GM12878 (cell line): ENCODE measurements around the gene RAD51B. TPM values are rescaled to one million over a fixed set of nuclear protein-coding genes. Genes with fewer than 3 reads are reported as not detected.

Source experiments
- ATAC-seq: fragments of 200-7000 bp; cut with Tn5 transposase; 3 replicates; pipeline ENCODE4 v1.9.1; 2020; ENCODE audit warnings: mild to moderate bottlenecking, moderate library complexity
- BruUV-seq: library from RNA; stranded (reverse); fragments of 400-500 nt; replicated peaks from 2 replicates; lab custom pipeline; 2021; lab: Mats Ljungman, UMichigan
- CTCF ChIA-PET: fragments of 300-600 bp; sonication (Branson Sonifier 250); formaldehyde crosslinking; extraction: SDS; loops from one replicate; lab custom pipeline; 2021; ENCODE audit warnings: inconsistent platforms; lab: Yijun Ruan, JAX
- POLR2A ChIA-PET: fragments of 350-600 bp; formaldehyde crosslinking; extraction: SDS; loops from one replicate; lab custom pipeline; 2021; ENCODE audit warnings: inconsistent platforms; lab: Charles Lee
- RAD21 ChIA-PET: fragments of 300-600 bp; sonication (Branson Sonifier 250); formaldehyde crosslinking; loops from one replicate; lab custom pipeline; 2023; ENCODE audit warnings: antibody characterized with exemption; ENCODE audit not compliant: unreplicated experiment; lab: Charles Lee
- SMC1A ChIA-PET: fragments of 300-600 bp; sonication (Branson Sonifier 250); formaldehyde crosslinking; loops from one replicate; lab custom pipeline; 2023; ENCODE audit not compliant: unreplicated experiment, uncharacterized antibody; lab: Charles Lee
- DNase-seq: peaks from one replicate; pipeline ENCODE4 v3.0.0-alpha.2; 2011; ENCODE audit warnings: low read depth, low spot score
- FAIRE-seq: peaks from 3 replicates; lab custom pipeline; 2011; peaks lifted over from hg19 to GRCh38; lab: Jason Lieb, UNC
- H2AFZ ChIP-seq: 2 replicates; pipeline ENCODE4 v1.6.0; 2011; ENCODE audit warnings: low read depth, low read length, control low read depth; ENCODE audit not compliant: control insufficient read depth
- H3K27ac ChIP-seq: 2 replicates; pipeline ENCODE4 v1.5.1; 2011; ENCODE audit warnings: control low read depth; ENCODE audit not compliant: control insufficient read depth, insufficient read depth
- H3K27me3 ChIP-seq, 2 experiments: replicated peaks in 1 of 2; 2 replicates each; pipeline versions ENCODE4 v1.6.0 to v1.6.1; 2011; ENCODE audit warnings: low read length in 1 of 2; ENCODE audit not compliant: control insufficient read depth in 2 of 2, insufficient read depth in 2 of 2
- H3K36me3 ChIP-seq, 2 experiments: 2 replicates each; pipeline ENCODE4 v1.5.1; 2011; ENCODE audit warnings: low read length in 1 of 2; ENCODE audit not compliant: control insufficient read depth in 2 of 2, insufficient read depth in 2 of 2
- H3K4me1 ChIP-seq: 2 replicates; pipeline ENCODE4 v1.6.1; 2011; ENCODE audit warnings: mild to moderate bottlenecking, low read length, moderate library complexity, mixed read lengths; ENCODE audit not compliant: control insufficient read depth, insufficient read depth
- H3K4me2 ChIP-seq: 2 replicates; pipeline ENCODE4 v1.6.0; 2011; ENCODE audit warnings: control low read depth; ENCODE audit not compliant: control insufficient read depth, insufficient read depth
- H3K4me3 ChIP-seq: fragments of 200-600 bp; sonication (generic); 2 replicates; pipeline ENCODE4 v1.5.1; 2016
- H3K79me2 ChIP-seq: 2 replicates; pipeline ENCODE4 v1.6.0; 2011; ENCODE audit warnings: low read length; ENCODE audit not compliant: control insufficient read depth, insufficient read depth
- H3K9ac ChIP-seq: 2 replicates; pipeline ENCODE4 v1.8.0; 2011; ENCODE audit warnings: low read length, control low read depth, mixed read lengths; ENCODE audit not compliant: control insufficient read depth, insufficient read depth
- H3K9me3 ChIP-seq: replicated peaks from 3 replicates; pipeline ENCODE4 v1.5.1; 2011; ENCODE audit warnings: mild to moderate bottlenecking, low read length; ENCODE audit not compliant: control insufficient read depth, insufficient read depth
- H4K20me1 ChIP-seq: 2 replicates; pipeline ENCODE4 v1.6.0; 2011; ENCODE audit not compliant: control insufficient read depth, insufficient read depth
- ATF7 ChIP-seq: fragments of 450-650 bp; IDR thresholded peaks from 2 replicates; pipeline ENCODE4 v1.6.1; 2016; ENCODE audit warnings: low read depth, mild to moderate bottlenecking
- BACH1 ChIP-seq: fragments of 450-650 bp; IDR thresholded peaks from 2 replicates; pipeline ENCODE4 v1.6.1; 2017; ENCODE audit warnings: mild to moderate bottlenecking, borderline replicate concordance
- BRCA1 ChIP-seq: IDR thresholded peaks from 2 replicates; pipeline ENCODE4 v1.6.1; 2011; ENCODE audit warnings: low read depth, low read length, improper control_type of control experiment
- CHD2 ChIP-seq: IDR thresholded peaks from 2 replicates; pipeline ENCODE4 v1.6.1; 2011; ENCODE audit warnings: low read depth, low read length, improper control_type of control experiment, borderline replicate concordance
- IRF4 ChIP-seq: IDR thresholded peaks from 2 replicates; pipeline ENCODE4 v1.6.1; 2011; ENCODE audit warnings: low read depth, low read length
- JUNB ChIP-seq: IDR thresholded peaks from 2 replicates; pipeline ENCODE4 v1.6.1; 2016; ENCODE audit warnings: antibody characterized with exemption, mild to moderate bottlenecking
- LARP7 ChIP-seq: fragments of 450-650 bp; IDR thresholded peaks from 2 replicates; pipeline ENCODE4 v1.6.1; 2017; ENCODE audit warnings: mild to moderate bottlenecking
- NFIC ChIP-seq: IDR thresholded peaks from 2 replicates; pipeline ENCODE4 v1.6.1; 2012; ENCODE audit warnings: low read depth, mild to moderate bottlenecking, inconsistent platforms, low read length, moderate library complexity
- NR2F1 ChIP-seq: fragments of 450-650 bp; conservative IDR thresholded peaks from 2 replicates; pipeline ENCODE4 v1.6.1; 2017; ENCODE audit warnings: mild to moderate bottlenecking
- SP1 ChIP-seq: IDR thresholded peaks from one replicate; pipeline ENCODE4 v1.6.1; 2011; ENCODE audit warnings: low read depth, low read length
- SREBF1 ChIP-seq: IDR thresholded peaks from 2 replicates; pipeline ENCODE4 v1.6.1; 2012; ENCODE audit warnings: mild to moderate bottlenecking, low read length
- SRF ChIP-seq, 2 experiments: IDR thresholded peaks; 2 replicates each; pipeline ENCODE4 v1.6.1; 2011; ENCODE audit warnings: low read depth in 2 of 2, low read length in 2 of 2, mild to moderate bottlenecking in 1 of 2, moderate library complexity in 1 of 2
- ZNF24 ChIP-seq: fragments of 450-650 bp; IDR thresholded peaks from 2 replicates; pipeline ENCODE4 v1.6.1; 2017; ENCODE audit warnings: antibody characterized with exemption, mild to moderate bottlenecking
- WGBS: methylation state at CpG from one replicate; pipeline ENCODE4 v1.1.6; 2016; ENCODE audit warnings: low lambda C conversion rate; ENCODE audit not compliant: insufficient replicate concordance, insufficient coverage; ENCODE audit errors: missing lambda C conversion rate; 5-methylcytosine and 5-hydroxymethylcytosine counted together
- in situ Hi-C: fragments of 300-500 bp; cut with MboI; formaldehyde crosslinking; loops from 9 replicates; pipeline ENCODE4 v1.14.3; 2018; ENCODE audit warnings: mixed read lengths
- intact Hi-C: fragments of 100-400 bp; cut with micrococcal nuclease; formaldehyde crosslinking; loops from one replicate; pipeline ENCODE4 v1.14.2; 2022; ENCODE audit not compliant: unreplicated experiment
- polyA plus RNA-seq, 11 experiments: library from polyadenylated mRNA; depleted of rRNA in 4 of 11; unstranded in 6 of 11; stranded (reverse) in 5 of 11; fragments of >200 nt; fragmentation: Nextera tagmentation in 4 of 11; fragmentation: Illumina TruSeq in 1 of 11; extraction: Ambion mirVana in 4 of 11; extraction: Trizol in 1 of 11; gene quantifications; 1 replicate in 1 of 11; 2 replicates in 10 of 11; pipeline versions ENCODE4 v1.2.1 to v1.2.3, GENCODE V29; 2011 to 2016; ENCODE audit warnings: inconsistent platforms in 2 of 11, missing spikeins in 2 of 11, low read depth in 1 of 11
- total RNA-seq, 4 experiments: library from RNA; depleted of rRNA in 3 of 4; stranded (reverse); fragments of >200 nt in 3 of 4; fragmentation: Illumina TruSeq in 1 of 4; extraction: Trizol in 1 of 4; gene quantifications; 2 replicates each; pipeline versions ENCODE4 v1.2.1 to v1.2.3, GENCODE V29; 2013 to 2021
- TF ChIP-seq, protein P1 (sequence below): IDR thresholded peaks from 2 replicates; pipeline ENCODE4 v1.6.1; 2012; ENCODE audit warnings: mild to moderate bottlenecking, low read depth, low read length
- TF ChIP-seq, protein P2 (sequence below): IDR thresholded peaks from 2 replicates; pipeline ENCODE4 v1.6.1; 2012; ENCODE audit warnings: low read depth, low read length, improper control_type of control experiment
- TF ChIP-seq, protein P3 (sequence below): fragments of 450-650 bp; IDR thresholded peaks from 2 replicates; pipeline ENCODE4 v1.6.1; 2017; ENCODE audit warnings: mild to moderate bottlenecking, moderate library complexity

Gene RAD51B
- total and polyA plus RNA-seq, 10 of the 15 experiments (the other 5 are each of a cell fraction or from before 2014, with no cell fraction given), result 9.8 to 26.8 (median 21.3) TPM

DNA sequence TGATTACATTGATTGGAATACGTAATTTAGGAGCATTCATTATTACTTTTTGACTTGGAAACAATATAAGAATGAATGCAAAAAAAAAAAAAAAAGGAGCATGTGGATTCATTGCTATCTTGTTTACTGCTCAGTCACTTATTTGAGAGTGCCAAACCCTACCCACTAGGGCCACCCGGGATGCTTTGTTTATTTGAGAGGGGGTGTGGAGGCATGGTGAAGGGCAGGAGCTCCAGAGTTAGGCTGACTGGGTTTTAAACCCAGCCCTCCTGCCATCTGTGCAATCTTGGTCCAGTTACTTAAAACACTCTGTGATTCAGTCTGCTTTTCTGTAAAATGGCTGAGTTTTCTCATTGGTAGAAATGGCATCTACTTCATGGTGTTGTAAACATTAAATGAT is 195.2 kb downstream of the RAD51B start:
- Histone ChIP-seq H3K4me3 (no peak overlapping the region), H4K20me1 (no peaks in the 10 kb centered on the region), H2AFZ (no peak overlapping the region), H3K36me3 (no peaks in the 10 kb centered on the region), H3K4me1 (no peaks in the 10 kb centered on the region), H3K79me2 (no peaks in the 10 kb centered on the region), H3K9me3 (no peaks in the 10 kb centered on the region; the same call in 2 of the 3 replicates), H3K9ac (no peak overlapping the region), H3K4me2 (no peak overlapping the region), H3K27ac (no peak overlapping the region), H3K27me3 (no peaks in the 10 kb centered on the region)
- RAD21 ChIA-PET, result no interaction called here
- TF ChIP-seq JUNB (no peak), SP1 (no peak), CHD2 (no peak), BACH1 (no peak), IRF4 (no peak), NR2F1 (no peak), SREBF1 (no peak), ZNF24 (no peak), LARP7 (no peak), ATF7 (no peak), NFIC (no peak), SRF (IDR thresholded peaks at IDR 0.05; ENCODE audit: low read depth in 2 of 2, low read length in 2 of 2) (no peak), BRCA1 (no peak)
- TF ChIP-seq, protein P1, sequence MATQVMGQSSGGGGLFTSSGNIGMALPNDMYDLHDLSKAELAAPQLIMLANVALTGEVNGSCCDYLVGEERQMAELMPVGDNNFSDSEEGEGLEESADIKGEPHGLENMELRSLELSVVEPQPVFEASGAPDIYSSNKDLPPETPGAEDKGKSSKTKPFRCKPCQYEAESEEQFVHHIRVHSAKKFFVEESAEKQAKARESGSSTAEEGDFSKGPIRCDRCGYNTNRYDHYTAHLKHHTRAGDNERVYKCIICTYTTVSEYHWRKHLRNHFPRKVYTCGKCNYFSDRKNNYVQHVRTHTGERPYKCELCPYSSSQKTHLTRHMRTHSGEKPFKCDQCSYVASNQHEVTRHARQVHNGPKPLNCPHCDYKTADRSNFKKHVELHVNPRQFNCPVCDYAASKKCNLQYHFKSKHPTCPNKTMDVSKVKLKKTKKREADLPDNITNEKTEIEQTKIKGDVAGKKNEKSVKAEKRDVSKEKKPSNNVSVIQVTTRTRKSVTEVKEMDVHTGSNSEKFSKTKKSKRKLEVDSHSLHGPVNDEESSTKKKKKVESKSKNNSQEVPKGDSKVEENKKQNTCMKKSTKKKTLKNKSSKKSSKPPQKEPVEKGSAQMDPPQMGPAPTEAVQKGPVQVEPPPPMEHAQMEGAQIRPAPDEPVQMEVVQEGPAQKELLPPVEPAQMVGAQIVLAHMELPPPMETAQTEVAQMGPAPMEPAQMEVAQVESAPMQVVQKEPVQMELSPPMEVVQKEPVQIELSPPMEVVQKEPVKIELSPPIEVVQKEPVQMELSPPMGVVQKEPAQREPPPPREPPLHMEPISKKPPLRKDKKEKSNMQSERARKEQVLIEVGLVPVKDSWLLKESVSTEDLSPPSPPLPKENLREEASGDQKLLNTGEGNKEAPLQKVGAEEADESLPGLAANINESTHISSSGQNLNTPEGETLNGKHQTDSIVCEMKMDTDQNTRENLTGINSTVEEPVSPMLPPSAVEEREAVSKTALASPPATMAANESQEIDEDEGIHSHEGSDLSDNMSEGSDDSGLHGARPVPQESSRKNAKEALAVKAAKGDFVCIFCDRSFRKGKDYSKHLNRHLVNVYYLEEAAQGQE, result no peak
- TF ChIP-seq, protein P2, sequence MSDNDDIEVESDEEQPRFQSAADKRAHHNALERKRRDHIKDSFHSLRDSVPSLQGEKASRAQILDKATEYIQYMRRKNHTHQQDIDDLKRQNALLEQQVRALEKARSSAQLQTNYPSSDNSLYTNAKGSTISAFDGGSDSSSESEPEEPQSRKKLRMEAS, result no peak
- TF ChIP-seq, protein P3, sequence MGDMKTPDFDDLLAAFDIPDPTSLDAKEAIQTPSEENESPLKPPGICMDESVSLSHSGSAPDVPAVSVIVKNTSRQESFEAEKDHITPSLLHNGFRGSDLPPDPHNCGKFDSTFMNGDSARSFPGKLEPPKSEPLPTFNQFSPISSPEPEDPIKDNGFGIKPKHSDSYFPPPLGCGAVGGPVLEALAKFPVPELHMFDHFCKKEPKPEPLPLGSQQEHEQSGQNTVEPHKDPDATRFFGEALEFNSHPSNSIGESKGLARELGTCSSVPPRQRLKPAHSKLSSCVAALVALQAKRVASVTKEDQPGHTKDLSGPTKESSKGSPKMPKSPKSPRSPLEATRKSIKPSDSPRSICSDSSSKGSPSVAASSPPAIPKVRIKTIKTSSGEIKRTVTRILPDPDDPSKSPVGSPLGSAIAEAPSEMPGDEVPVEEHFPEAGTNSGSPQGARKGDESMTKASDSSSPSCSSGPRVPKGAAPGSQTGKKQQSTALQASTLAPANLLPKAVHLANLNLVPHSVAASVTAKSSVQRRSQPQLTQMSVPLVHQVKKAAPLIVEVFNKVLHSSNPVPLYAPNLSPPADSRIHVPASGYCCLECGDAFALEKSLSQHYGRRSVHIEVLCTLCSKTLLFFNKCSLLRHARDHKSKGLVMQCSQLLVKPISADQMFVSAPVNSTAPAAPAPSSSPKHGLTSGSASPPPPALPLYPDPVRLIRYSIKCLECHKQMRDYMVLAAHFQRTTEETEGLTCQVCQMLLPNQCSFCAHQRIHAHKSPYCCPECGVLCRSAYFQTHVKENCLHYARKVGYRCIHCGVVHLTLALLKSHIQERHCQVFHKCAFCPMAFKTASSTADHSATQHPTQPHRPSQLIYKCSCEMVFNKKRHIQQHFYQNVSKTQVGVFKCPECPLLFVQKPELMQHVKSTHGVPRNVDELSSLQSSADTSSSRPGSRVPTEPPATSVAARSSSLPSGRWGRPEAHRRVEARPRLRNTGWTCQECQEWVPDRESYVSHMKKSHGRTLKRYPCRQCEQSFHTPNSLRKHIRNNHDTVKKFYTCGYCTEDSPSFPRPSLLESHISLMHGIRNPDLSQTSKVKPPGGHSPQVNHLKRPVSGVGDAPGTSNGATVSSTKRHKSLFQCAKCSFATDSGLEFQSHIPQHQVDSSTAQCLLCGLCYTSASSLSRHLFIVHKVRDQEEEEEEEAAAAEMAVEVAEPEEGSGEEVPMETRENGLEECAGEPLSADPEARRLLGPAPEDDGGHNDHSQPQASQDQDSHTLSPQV, result no peak
- CTCF ChIA-PET, result no interaction called here
- ATAC-seq (no peak), DNase-seq (no peak), FAIRE-seq (no peak)
- SMC1A ChIA-PET, result no interaction called here
- in situ Hi-C loops, result no loop called here
- intact Hi-C loops, result no loop called here
- BruUV-seq, result no TSS peak
- WGBS, result 93% methylated on average over 2 of the region's 2 CpGs
- POLR2A ChIA-PET, result no interaction called here
